ENCODE data around the gene EGFL6. TPM values are rescaled to one million over a fixed set of nuclear protein-coding genes. Genes with fewer than 3 reads are reported as not detected.

Gene EGFL6
- total RNA-seq: 1 to 10 TPM; 3.3 to 3.8 TPM

GRCh38 chrX:13569479-13570260 is at the start of gene EGFL6:
Gene EGFL6 (plus strand): TSS chrX:13569601. CDS start chrX:13569862, 261 bp downstream.
- H3K27ac Mint-ChIP-seq: no peak within 1 kb of the TSS

GRCh38 chrX:13520351-13520750 is 49.0 kb upstream of the EGFL6 start:
- Mint-ChIP-seq H3K27me3 (peaks cover 4% of the 10 kb centered on the region), H3K36me3 (ENCODE audit: low read depth) (no peaks in the 10 kb centered on the region), H3K9me3 (no peaks in the 10 kb centered on the region), H3K4me1 (no peaks in the 10 kb centered on the region), H3K4me3 (no peak overlapping the region), H3K27ac (no peak overlapping the region)
- POLR2A ChIA-PET: no interaction called here
- CTCF ChIA-PET: no interaction called here
- no peak for DNase-seq

More at GRCh38 chrX:13569479-13570260, at the start of gene EGFL6:
- Mint-ChIP-seq H3K27me3 (peaks cover 26% of the 10 kb centered on the region), H3K4me1 (peaks cover 35% of the 10 kb centered on the region), H3K36me3 (ENCODE audit: low read depth) (no peaks in the 10 kb centered on the region), H3K4me3 (peak within 1 kb of the TSS; percentile 40), H3K9me3 (no peaks in the 10 kb centered on the region)
- ChIA-PET CTCF (no interaction called here), POLR2A (no interaction called here)
- no peak for DNase-seq

GRCh38 chrX:13520936-13521335 is 48.5 kb upstream of the EGFL6 start:
- H3K27me3 Mint-ChIP-seq: peaks cover 4% of the 10 kb centered on the region
- DNase-seq: no peak
- H3K9me3 Mint-ChIP-seq: no peaks in the 10 kb centered on the region
- no peak overlapping the region for H3K27ac Mint-ChIP-seq
- H3K4me1 Mint-ChIP-seq: no peaks in the 10 kb centered on the region
- H3K4me3 Mint-ChIP-seq: no peak overlapping the region
- ChIA-PET POLR2A (no interaction called here), CTCF (no interaction called here)
- H3K36me3 Mint-ChIP-seq (ENCODE audit: low read depth): no peaks in the 10 kb centered on the region

GRCh38 chrX:13522811-13523210 is 46.6 kb upstream of the EGFL6 start:
- Mint-ChIP-seq H3K9me3 (no peaks in the 10 kb centered on the region), H3K27ac (no peak overlapping the region), H3K36me3 (ENCODE audit: low read depth) (no peaks in the 10 kb centered on the region), H3K27me3 (peaks cover 4% of the 10 kb centered on the region), H3K4me1 (no peaks in the 10 kb centered on the region), H3K4me3 (no peak overlapping the region)
- ChIA-PET CTCF (interaction anchor here (1.6 kb wide), 1 partner anchor 16 kb away, joined by 5 read pairs; no protein-coding TSS in a partner anchor), POLR2A (no interaction called here)
- DNase-seq: no peak

- Mint-ChIP-seq H3K27ac (no peak overlapping the region), H3K9me3 (no peaks in the 10 kb centered on the region), H3K4me1 (no peaks in the 10 kb centered on the region), H3K4me3 (no peak overlapping the region), H3K27me3 (no peaks in the 10 kb centered on the region), H3K36me3 (ENCODE audit: low read depth) (no peaks in the 10 kb centered on the region)
- no peak for DNase-seq
- ChIA-PET CTCF (no interaction called here), POLR2A (no interaction called here)
Measured at GRCh38 chrX:13533726-13534125, 35.7 kb upstream of the EGFL6 start.

- H3K9me3 Mint-ChIP-seq: no peaks in the 10 kb centered on the region
- H3K4me3 Mint-ChIP-seq: no peak overlapping the region
- no peak for DNase-seq
- no peak overlapping the region for H3K27ac Mint-ChIP-seq
- CTCF ChIA-PET: no interaction called here
- POLR2A ChIA-PET: no interaction called here
- no peaks in the 10 kb centered on the region for H3K27me3 Mint-ChIP-seq
- H3K4me1 Mint-ChIP-seq: no peaks in the 10 kb centered on the region
- no peaks in the 10 kb centered on the region for H3K36me3 Mint-ChIP-seq (ENCODE audit: low read depth)
Measured at GRCh38 chrX:13535376-13536165, 33.8 kb upstream of the EGFL6 start.

- no peak overlapping the region for H3K4me3 Mint-ChIP-seq
- no peak for DNase-seq
- no peaks in the 10 kb centered on the region for H3K27me3 Mint-ChIP-seq
- ChIA-PET POLR2A (no interaction called here), CTCF (interaction anchor here (1.2 kb wide), 1 partner anchor 74 kb away, joined by 3 read pairs; no protein-coding TSS in a partner anchor)
- no peaks in the 10 kb centered on the region for H3K4me1 Mint-ChIP-seq
- no peaks in the 10 kb centered on the region for H3K9me3 Mint-ChIP-seq
- H3K27ac Mint-ChIP-seq: no peak overlapping the region
- H3K36me3 Mint-ChIP-seq (ENCODE audit: low read depth): no peaks in the 10 kb centered on the region
Measured at GRCh38 chrX:13536551-13536950, 32.9 kb upstream of the EGFL6 start.

GRCh38 chrX:13538414-13538813 is 31.0 kb upstream of the EGFL6 start:
- H3K27ac Mint-ChIP-seq: no peak overlapping the region
- H3K9me3 Mint-ChIP-seq: no peaks in the 10 kb centered on the region
- CTCF ChIA-PET: no interaction called here
- H3K4me3 Mint-ChIP-seq: no peak overlapping the region
- H3K36me3 Mint-ChIP-seq (ENCODE audit: low read depth): no peaks in the 10 kb centered on the region
- no peaks in the 10 kb centered on the region for H3K27me3 Mint-ChIP-seq
- POLR2A ChIA-PET: no interaction called here
- no peaks in the 10 kb centered on the region for H3K4me1 Mint-ChIP-seq
- no peak for DNase-seq

GRCh38 chrX:13540602-13541001 is 28.8 kb upstream of the EGFL6 start:
- Mint-ChIP-seq H3K36me3 (ENCODE audit: low read depth) (no peaks in the 10 kb centered on the region), H3K27ac (no peak overlapping the region), H3K9me3 (no peaks in the 10 kb centered on the region), H3K27me3 (no peaks in the 10 kb centered on the region), H3K4me1 (no peaks in the 10 kb centered on the region), H3K4me3 (no peak overlapping the region)
- ChIA-PET CTCF (no interaction called here), POLR2A (no interaction called here)
- DNase-seq: no peak

- Mint-ChIP-seq H3K4me3 (no peak overlapping the region), H3K36me3 (ENCODE audit: low read depth) (no peaks in the 10 kb centered on the region), H3K4me1 (peaks cover 5% of the 10 kb centered on the region), H3K27ac (no peak overlapping the region), H3K27me3 (peaks cover 13% of the 10 kb centered on the region), H3K9me3 (no peaks in the 10 kb centered on the region)
- ChIA-PET CTCF (no interaction called here), POLR2A (no interaction called here)
- no peak for DNase-seq
Measured at GRCh38 chrX:13545726-13546125, 23.7 kb upstream of the EGFL6 start.

- CTCF ChIA-PET: no interaction called here
- Mint-ChIP-seq H3K4me3 (no peak overlapping the region), H3K27ac (no peak overlapping the region), H3K9me3 (no peaks in the 10 kb centered on the region), H3K27me3 (peaks cover 18% of the 10 kb centered on the region), H3K36me3 (ENCODE audit: low read depth) (no peaks in the 10 kb centered on the region), H3K4me1 (peaks cover 5% of the 10 kb centered on the region)
- POLR2A ChIA-PET: no interaction called here
- no peak for DNase-seq
Measured at GRCh38 chrX:13547671-13548070, 21.7 kb upstream of the EGFL6 start.

- POLR2A ChIA-PET: no interaction called here
- Mint-ChIP-seq H3K27ac (no peak overlapping the region), H3K27me3 (peaks cover 22% of the 10 kb centered on the region), H3K4me1 (peaks cover 5% of the 10 kb centered on the region), H3K36me3 (ENCODE audit: low read depth) (no peaks in the 10 kb centered on the region), H3K4me3 (no peak overlapping the region), H3K9me3 (no peaks in the 10 kb centered on the region)
- CTCF ChIA-PET: no interaction called here
- no peak for DNase-seq
Measured at GRCh38 chrX:13550346-13550745, 19.1 kb upstream of the EGFL6 start.

GRCh38 chrX:13551610-13552009 is 17.8 kb upstream of the EGFL6 start:
- CTCF ChIA-PET: no interaction called here
- DNase-seq: no peak
- no peak overlapping the region for H3K27ac Mint-ChIP-seq
- H3K36me3 Mint-ChIP-seq (ENCODE audit: low read depth): no peaks in the 10 kb centered on the region
- POLR2A ChIA-PET: no interaction called here
- peaks cover 25% of the 10 kb centered on the region for H3K27me3 Mint-ChIP-seq
- no peak overlapping the region for H3K4me3 Mint-ChIP-seq
- peaks cover 5% of the 10 kb centered on the region for H3K4me1 Mint-ChIP-seq
- H3K9me3 Mint-ChIP-seq: no peaks in the 10 kb centered on the region

- POLR2A ChIA-PET: no interaction called here
- no peak for DNase-seq
- CTCF ChIA-PET: no interaction called here
- Mint-ChIP-seq H3K9me3 (no peaks in the 10 kb centered on the region), H3K27me3 (peaks cover 25% of the 10 kb centered on the region), H3K4me3 (no peak overlapping the region), H3K27ac (no peak overlapping the region), H3K36me3 (ENCODE audit: low read depth) (no peaks in the 10 kb centered on the region), H3K4me1 (peaks cover 5% of the 10 kb centered on the region)
Measured at GRCh38 chrX:13552892-13553291, 16.5 kb upstream of the EGFL6 start.
